Activated naive CD8-positive, alpha-beta T cell treated with anti-CD3 and anti-CD28 coated beads, Interleukin-2, amount 50 U/mL, for 24 hours (primary cell): Measurements from ENCODE around the gene TAF10.

Experiments
- ATAC-seq: fragments of 150-1000 bp; cut with Tn5 transposase; one replicate; pipeline ENCODE4 v1.10.0; 2021
- DNase-seq: peaks from one replicate; pipeline ENCODE4 v3.0.0; 2021
- H3K27ac Mint-ChIP-seq: one replicate; pipeline ENCODE4 v1.8.0; 2021; ENCODE audit warnings: mild to moderate bottlenecking, mixed read lengths
- H3K27me3 Mint-ChIP-seq: one replicate; pipeline ENCODE4 v1.8.0; 2021; ENCODE audit warnings: mixed read lengths
- H3K36me3 Mint-ChIP-seq: one replicate; pipeline ENCODE4 v1.8.0; 2021; ENCODE audit warnings: low read depth, mixed read lengths
- H3K4me1 Mint-ChIP-seq: one replicate; pipeline ENCODE4 v1.8.0; 2021; ENCODE audit warnings: mixed read lengths
- H3K4me3 Mint-ChIP-seq: one replicate; pipeline ENCODE4 v1.8.0; 2021; ENCODE audit warnings: mild to moderate bottlenecking, moderate library complexity, mixed read lengths
- H3K9me3 Mint-ChIP-seq: one replicate; pipeline ENCODE4 v1.8.0; 2021; ENCODE audit warnings: mixed read lengths

The TAF10 gene

DNA sequence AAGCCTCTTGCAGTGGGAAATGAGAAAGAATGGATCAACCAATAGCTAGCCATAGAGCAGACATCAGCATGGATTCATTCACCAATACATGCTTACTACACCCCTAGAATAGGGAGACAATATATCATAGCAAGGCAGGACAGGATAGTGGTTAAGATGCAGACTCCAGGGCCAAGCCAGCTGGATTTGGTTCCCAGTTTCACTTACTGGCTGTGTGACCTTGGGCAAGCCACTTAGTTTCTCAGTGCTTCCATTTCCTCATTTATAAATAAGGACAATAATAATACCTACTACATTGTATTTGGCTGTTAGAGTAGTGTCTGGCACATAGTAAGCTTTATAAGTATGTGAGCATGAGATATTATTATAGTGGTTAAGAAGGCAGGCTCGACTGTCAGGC lies 36.5 kb upstream of the TAF10 start:
- H3K27me3 Mint-ChIP-seq = no peaks in the 10 kb centered on the region
- no peaks in the 10 kb centered on the region for H3K4me1 Mint-ChIP-seq
- H3K4me3 Mint-ChIP-seq = no peak overlapping the region
- ATAC-seq = no peak
- no peaks in the 10 kb centered on the region for H3K36me3 Mint-ChIP-seq
- H3K27ac Mint-ChIP-seq = no peak overlapping the region
- no peak for DNase-seq
- H3K9me3 Mint-ChIP-seq = no peaks in the 10 kb centered on the region

GRCh38 chr11:6647836-6648235 lies 35.8 kb upstream of the TAF10 start:
- no peak for ATAC-seq
- Mint-ChIP-seq H3K27ac (no peak overlapping the region), H3K27me3 (no peaks in the 10 kb centered on the region), H3K4me3 (no peak overlapping the region), H3K36me3 (no peaks in the 10 kb centered on the region), H3K9me3 (no peaks in the 10 kb centered on the region), H3K4me1 (no peaks in the 10 kb centered on the region)
- no peak for DNase-seq

- peak; percentile 33 for DNase-seq
- H3K27ac Mint-ChIP-seq = no peak overlapping the region
- no peaks in the 10 kb centered on the region for H3K9me3 Mint-ChIP-seq
- no peaks in the 10 kb centered on the region for H3K27me3 Mint-ChIP-seq
- no peak for ATAC-seq
- H3K36me3 Mint-ChIP-seq = no peaks in the 10 kb centered on the region
- H3K4me3 Mint-ChIP-seq = no peak overlapping the region
- H3K4me1 Mint-ChIP-seq = no peaks in the 10 kb centered on the region
These were observed 35.1 kb upstream of the TAF10 start for GRCh38 chr11:6646918-6647679.

GRCh38 chr11:6646576-6646917 lies 34.5 kb upstream of the TAF10 start:
- H3K4me1 Mint-ChIP-seq = no peaks in the 10 kb centered on the region
- H3K27me3 Mint-ChIP-seq = no peaks in the 10 kb centered on the region
- no peaks in the 10 kb centered on the region for H3K9me3 Mint-ChIP-seq
- no peak overlapping the region for H3K4me3 Mint-ChIP-seq
- H3K27ac Mint-ChIP-seq = no peak overlapping the region
- ATAC-seq (no peak), DNase-seq (no peak)
- no peaks in the 10 kb centered on the region for H3K36me3 Mint-ChIP-seq

DNA sequence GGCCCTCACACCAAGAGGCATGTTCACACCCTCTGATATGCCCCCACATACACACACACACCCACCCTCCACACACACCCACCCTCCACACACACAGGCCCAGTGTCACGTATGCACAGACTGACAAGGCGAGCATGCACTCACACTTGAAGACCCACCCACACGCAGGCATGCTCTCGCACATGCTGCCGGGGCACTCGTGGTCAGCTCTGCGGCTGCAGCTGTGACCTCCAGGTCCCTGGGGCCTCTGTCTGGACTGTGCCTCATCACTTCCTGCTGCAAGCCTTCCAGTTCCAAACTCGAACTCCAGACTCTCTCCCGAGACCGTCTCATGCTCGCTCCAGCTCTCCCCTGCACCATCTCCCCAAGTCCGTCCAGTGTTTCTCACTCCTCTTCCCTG lies 34.1 kb upstream of the TAF10 start:
- Mint-ChIP-seq H3K27me3 (no peaks in the 10 kb centered on the region), H3K4me1 (no peaks in the 10 kb centered on the region), H3K27ac (no peak overlapping the region), H3K9me3 (no peaks in the 10 kb centered on the region), H3K4me3 (no peak overlapping the region), H3K36me3 (no peaks in the 10 kb centered on the region)
- DNase-seq (peak; percentile 28), ATAC-seq (no peak)

GRCh38 chr11:6642957-6643356 lies 30.9 kb upstream of the TAF10 start:
- ATAC-seq = no peak
- Mint-ChIP-seq H3K27ac (no peak overlapping the region), H3K27me3 (no peaks in the 10 kb centered on the region), H3K9me3 (no peaks in the 10 kb centered on the region), H3K36me3 (no peaks in the 10 kb centered on the region), H3K4me3 (no peak overlapping the region), H3K4me1 (no peaks in the 10 kb centered on the region)
- DNase-seq = no peak

- no peak overlapping the region for H3K27ac Mint-ChIP-seq
- no peak for DNase-seq
- H3K27me3 Mint-ChIP-seq = no peaks in the 10 kb centered on the region
- H3K4me1 Mint-ChIP-seq = no peaks in the 10 kb centered on the region
- H3K4me3 Mint-ChIP-seq = no peak overlapping the region
- ATAC-seq = no peak
- no peaks in the 10 kb centered on the region for H3K9me3 Mint-ChIP-seq
- H3K36me3 Mint-ChIP-seq = no peaks in the 10 kb centered on the region
These were observed 29.1 kb upstream of the TAF10 start for GRCh38 chr11:6640985-6641701.

DNA sequence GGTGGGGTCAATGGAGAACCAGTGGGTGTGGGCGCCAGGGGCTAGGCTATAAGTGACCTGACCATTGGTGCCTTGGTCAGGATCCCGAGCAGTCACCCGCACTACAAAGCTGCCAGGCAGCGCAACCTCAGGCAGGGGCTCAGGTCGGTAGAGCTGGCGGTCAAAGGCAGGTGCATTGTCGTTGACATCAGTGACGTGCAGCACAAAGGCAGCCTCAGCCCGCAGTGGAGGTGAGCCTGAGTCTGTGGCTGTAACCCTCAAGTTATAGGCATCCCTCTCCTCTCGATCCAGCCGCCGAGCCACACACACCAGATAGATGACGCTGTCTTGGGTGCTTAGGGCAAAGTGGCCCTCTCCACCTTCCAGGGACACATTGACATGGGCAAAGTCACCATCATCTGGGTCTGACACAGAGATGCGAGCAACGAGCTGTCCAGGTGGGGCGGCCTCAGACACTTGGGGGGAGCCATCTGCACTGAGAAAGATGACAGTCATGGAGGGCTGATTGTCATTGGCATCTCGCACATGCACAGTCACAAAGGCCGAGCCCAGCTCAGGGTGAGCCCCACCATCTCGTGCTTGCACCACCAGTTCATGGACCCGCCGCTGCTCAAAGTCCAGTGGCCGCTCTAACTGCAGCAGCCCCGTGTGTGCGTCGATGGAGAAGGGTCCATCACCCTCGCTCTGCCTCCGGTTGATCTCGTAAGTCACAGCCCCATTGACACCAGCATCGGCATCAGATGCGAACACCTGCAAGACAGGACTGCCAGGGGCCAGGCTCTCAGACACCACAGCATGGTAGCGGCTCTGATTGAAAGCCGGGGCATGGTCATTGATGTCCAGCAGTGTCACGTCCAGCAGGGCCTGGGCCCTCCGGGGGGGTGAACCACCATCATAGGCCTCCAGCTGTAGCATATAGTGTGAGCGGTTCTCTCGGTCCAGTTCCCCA lies 28.3 kb upstream of the TAF10 start:
- Mint-ChIP-seq H3K36me3 (no peaks in the 10 kb centered on the region), H3K4me1 (no peaks in the 10 kb centered on the region), H3K4me3 (no peak overlapping the region), H3K27ac (no peak overlapping the region), H3K9me3 (no peaks in the 10 kb centered on the region), H3K27me3 (no peaks in the 10 kb centered on the region)
- ATAC-seq (no peak), DNase-seq (no peak)

DNA sequence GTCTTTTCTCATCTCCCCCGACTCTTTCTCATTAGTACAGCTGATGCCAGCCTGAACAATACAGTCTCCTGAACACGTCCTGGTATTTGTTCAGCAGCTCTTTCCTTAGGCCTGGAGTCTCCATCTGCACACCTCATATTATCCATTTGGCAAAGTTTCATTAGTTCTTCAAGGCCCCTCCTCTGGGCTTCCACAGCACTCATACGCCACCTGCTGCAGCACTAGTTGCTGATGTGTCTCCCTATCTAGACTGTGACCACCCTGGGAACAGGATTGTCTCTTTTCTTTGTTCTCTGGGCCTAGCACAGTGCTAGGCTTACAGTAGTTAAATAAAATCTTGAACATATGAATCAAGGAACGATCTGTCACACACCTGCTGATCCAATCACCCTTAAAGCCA lies 26.4 kb upstream of the TAF10 start:
- ATAC-seq (no peak), DNase-seq (no peak)
- Mint-ChIP-seq H3K36me3 (no peaks in the 10 kb centered on the region), H3K27me3 (no peaks in the 10 kb centered on the region), H3K4me1 (no peaks in the 10 kb centered on the region), H3K27ac (no peak overlapping the region), H3K9me3 (no peaks in the 10 kb centered on the region), H3K4me3 (no peak overlapping the region)

GRCh38 chr11:6637871-6638270 lies 25.9 kb upstream of the TAF10 start:
- no peaks in the 10 kb centered on the region for H3K36me3 Mint-ChIP-seq
- H3K4me1 Mint-ChIP-seq = peaks cover under 1% of the 10 kb centered on the region
- H3K4me3 Mint-ChIP-seq = no peak overlapping the region
- no peak overlapping the region for H3K27ac Mint-ChIP-seq
- ATAC-seq = no peak
- no peaks in the 10 kb centered on the region for H3K9me3 Mint-ChIP-seq
- DNase-seq = no peak
- no peaks in the 10 kb centered on the region for H3K27me3 Mint-ChIP-seq

GRCh38 chr11:6636480-6636879 lies 24.5 kb upstream of the TAF10 start:
- Mint-ChIP-seq H3K27ac (no peak overlapping the region), H3K9me3 (no peaks in the 10 kb centered on the region), H3K27me3 (no peaks in the 10 kb centered on the region), H3K4me3 (no peak overlapping the region), H3K4me1 (peaks cover 4% of the 10 kb centered on the region), H3K36me3 (no peaks in the 10 kb centered on the region)
- ATAC-seq (no peak), DNase-seq (no peak)

DNA sequence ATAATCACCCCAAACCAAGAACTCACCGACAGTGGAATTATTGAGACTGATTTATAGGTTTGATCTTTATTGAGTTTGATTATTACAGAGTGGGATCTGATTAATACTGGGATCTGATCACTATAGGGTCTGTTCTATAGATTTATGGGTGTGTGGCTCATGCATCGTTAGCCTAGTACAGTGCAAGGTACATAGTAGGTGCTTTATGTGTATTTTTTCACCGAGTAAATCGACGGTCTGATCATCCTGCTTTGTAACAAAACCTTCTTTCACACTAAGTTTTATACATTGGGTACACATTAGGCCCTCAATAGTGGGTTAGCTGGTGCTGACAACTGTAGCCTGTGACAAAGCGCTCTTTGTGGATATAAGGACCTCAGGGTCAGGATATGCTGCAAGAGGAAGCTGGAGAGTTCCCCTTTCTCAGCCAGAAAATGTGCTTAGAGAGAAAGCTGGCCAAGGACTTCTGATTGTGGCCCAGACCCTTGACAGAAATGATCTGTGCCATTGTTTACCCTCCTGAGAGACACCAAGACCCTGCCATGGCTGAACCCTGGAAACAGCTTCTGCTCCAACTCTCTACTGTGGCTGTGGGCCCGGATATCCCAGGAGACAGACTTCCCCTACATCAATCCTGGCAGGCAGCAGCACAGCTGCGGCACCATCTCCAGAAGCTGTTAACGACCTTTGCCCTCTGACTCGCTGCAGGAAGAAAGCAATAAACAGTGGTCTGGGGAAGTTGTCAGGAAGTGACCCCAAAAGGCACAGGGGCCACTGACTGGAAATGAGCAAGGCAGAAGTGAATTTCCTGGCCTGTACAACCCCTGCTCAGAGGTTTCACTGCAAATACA lies 23.3 kb upstream of the TAF10 start:
- Mint-ChIP-seq H3K4me1 (peaks cover 4% of the 10 kb centered on the region), H3K36me3 (no peaks in the 10 kb centered on the region), H3K27ac (no peak overlapping the region), H3K27me3 (no peaks in the 10 kb centered on the region), H3K9me3 (no peaks in the 10 kb centered on the region), H3K4me3 (no peak overlapping the region)
- no peak for ATAC-seq
- no peak for DNase-seq

- H3K4me3 Mint-ChIP-seq = no peak overlapping the region
- ATAC-seq (no peak), DNase-seq (no peak)
- no peak overlapping the region for H3K27ac Mint-ChIP-seq
- no peaks in the 10 kb centered on the region for H3K9me3 Mint-ChIP-seq
- H3K27me3 Mint-ChIP-seq = no peaks in the 10 kb centered on the region
- H3K4me1 Mint-ChIP-seq = peaks cover 4% of the 10 kb centered on the region
- H3K36me3 Mint-ChIP-seq = no peaks in the 10 kb centered on the region
These were observed 22.5 kb upstream of the TAF10 start for GRCh38 chr11:6634534-6634933.
